Endothelial cell of umbilical vein (primary cell): ENCODE data around the gene SLC22A6. TPM values are rescaled to one million over a fixed set of nuclear protein-coding genes. Genes with fewer than 3 reads are reported as not detected.

Experiments
- BruUV-seq: library from RNA; stranded (reverse); fragments of 400-500 nt; replicated peaks from 2 replicates; lab custom pipeline; 2021; lab: Mats Ljungman, UMichigan
- CTCF ChIA-PET: fragments of 300-600, 350-600 bp; sonication (Branson Sonifier 250); formaldehyde crosslinking; loops from one replicate; lab custom pipeline; 2021; ENCODE audit warnings: antibody characterized with exemption, inconsistent platforms; lab: Charles Lee
- POLR2A ChIA-PET: fragments of 300-600, 350-600 bp; sonication (Branson Sonifier 250); formaldehyde crosslinking; loops from one replicate; lab custom pipeline; 2021; ENCODE audit warnings: antibody characterized with exemption, inconsistent platforms; lab: Charles Lee
- DNase-seq: peaks from one replicate; pipeline ENCODE4 v3.0.0-alpha.2; 2011; ENCODE audit warnings: low read depth, low spot score
- FAIRE-seq: peaks from 2 replicates; lab custom pipeline; 2011; peaks lifted over from hg19 to GRCh38; lab: Jason Lieb, UNC
- H2AFZ ChIP-seq: 2 replicates; pipeline ENCODE4 v1.6.0; 2012; ENCODE audit warnings: low read depth, low read length, control low read depth, inconsistent platforms
- H3K27ac ChIP-seq: 2 replicates; pipeline ENCODE4 v1.5.1; 2011; ENCODE audit warnings: low read depth, mild to moderate bottlenecking, control low read depth, low read length, moderate library complexity; ENCODE audit not compliant: insufficient read depth
- H3K27me3 ChIP-seq, 2 experiments: 2 replicates each; pipeline versions ENCODE4 v1.6.0 to v1.6.1; 2011; ENCODE audit warnings: low read length in 2 of 2, mixed read lengths in 1 of 2; ENCODE audit not compliant: control insufficient read depth in 2 of 2, insufficient read depth in 2 of 2
- H3K36me3 ChIP-seq, 2 experiments: 2 replicates in 1 of 2; 3 replicates in 1 of 2; pipeline ENCODE4 v1.5.1; 2011; ENCODE audit warnings: low read length in 2 of 2, mild to moderate bottlenecking in 1 of 2, moderate library complexity in 1 of 2; ENCODE audit not compliant: control insufficient read depth in 2 of 2, insufficient read depth in 2 of 2; ENCODE audit errors: extremely low read depth in 1 of 2
- H3K4me1 ChIP-seq: 3 replicates; pipeline ENCODE4 v1.5.1; 2011; ENCODE audit warnings: mild to moderate bottlenecking, low read length; ENCODE audit not compliant: control insufficient read depth, insufficient read depth; ENCODE audit errors: extremely low read depth
- H3K4me2 ChIP-seq: 2 replicates; pipeline ENCODE4 v1.6.1; 2011; ENCODE audit warnings: low read length, control low read depth, mixed read lengths; ENCODE audit not compliant: insufficient read depth
- H3K4me3 ChIP-seq, 3 experiments: fragments of 200-600 bp in 1 of 3; sonication (generic), shearing (Covaris generic) in 1 of 3; replicated peaks in 1 of 3; 2 replicates each; pipeline ENCODE4 v1.5.1; 2011 to 2016; ENCODE audit warnings: control low read depth in 3 of 3, low read length in 3 of 3, mild to moderate bottlenecking in 2 of 3, inconsistent platforms in 1 of 3, low read depth in 1 of 3, moderate library complexity in 1 of 3; ENCODE audit not compliant: insufficient read depth in 1 of 3
- H3K79me2 ChIP-seq: 2 replicates; pipeline ENCODE4 v1.6.0; 2012; ENCODE audit warnings: low read length, inconsistent platforms; ENCODE audit not compliant: control insufficient read depth, insufficient read depth
- H3K9ac ChIP-seq: replicated peaks from 2 replicates; pipeline ENCODE3; 2011; ENCODE audit warnings: low read length, control low read depth; ENCODE audit not compliant: insufficient read depth; ENCODE audit errors: extremely low read depth
- H3K9me1 ChIP-seq: replicated peaks from 3 replicates; pipeline ENCODE4 v1.6.0; 2011; ENCODE audit warnings: mild to moderate bottlenecking, low read length; ENCODE audit not compliant: control insufficient read depth, insufficient read depth; ENCODE audit errors: extremely low read depth
- H3K9me3 ChIP-seq: replicated peaks from 2 replicates; pipeline ENCODE4 v1.5.1; 2012; ENCODE audit warnings: low read length, inconsistent platforms; ENCODE audit not compliant: control insufficient read depth, insufficient read depth
- H4K20me1 ChIP-seq: replicated peaks from 2 replicates; pipeline ENCODE3; 2011; ENCODE audit warnings: mild to moderate bottlenecking, low read length; ENCODE audit not compliant: control insufficient read depth, insufficient read depth; ENCODE audit errors: extremely low read depth
- CTCF ChIP-seq, 2 donors: IDR thresholded peaks; 1 replicate in 1 of 2; 2 replicates in 1 of 2; pipeline ENCODE4 v1.5.1; 2011; ENCODE audit warnings: low read length in 2 of 2, mild to moderate bottlenecking in 2 of 2, moderate library complexity in 2 of 2, control low read depth in 1 of 2, inconsistent platforms in 1 of 2, low read depth in 1 of 2; ENCODE audit not compliant: insufficient read depth in 1 of 2; ENCODE audit errors: extremely low read depth in 1 of 2
- EZH2 ChIP-seq: IDR thresholded peaks from 2 replicates; pipeline ENCODE4 v1.6.1; 2012; ENCODE audit warnings: borderline replicate concordance, low read depth, mild to moderate bottlenecking, moderate library complexity, low read length, inconsistent platforms; ENCODE audit not compliant: severe bottlenecking
- FOS ChIP-seq: IDR thresholded peaks from 2 replicates; pipeline ENCODE4 v1.6.1; 2011; ENCODE audit warnings: mild to moderate bottlenecking, low read length, moderate library complexity, borderline replicate concordance; ENCODE audit not compliant: insufficient read depth
- GATA2 ChIP-seq: IDR thresholded peaks from 2 replicates; pipeline ENCODE4 v1.7.0; 2011; ENCODE audit warnings: low read depth, mild to moderate bottlenecking, moderate library complexity, mixed read lengths, low read length; ENCODE audit not compliant: insufficient read length, insufficient read depth
- JUN ChIP-seq: IDR thresholded peaks from 2 replicates; pipeline ENCODE4 v1.6.1; 2011; ENCODE audit warnings: borderline replicate concordance, low read depth; ENCODE audit not compliant: insufficient read length, insufficient read depth
- MAX ChIP-seq: IDR thresholded peaks from 2 replicates; pipeline ENCODE4 v1.6.1; 2011; ENCODE audit not compliant: insufficient read depth, insufficient read length
- MYC ChIP-seq: IDR thresholded peaks from one replicate; pipeline ENCODE4 v1.6.1; 2011; ENCODE audit warnings: mild to moderate bottlenecking, low read depth, low read length
- POLR2A ChIP-seq: IDR thresholded peaks from 2 replicates; pipeline ENCODE4 v1.6.1; 2012; ENCODE audit warnings: low read depth, mild to moderate bottlenecking, control low read depth, low read length
- POLR2AphosphoS5 ChIP-seq: IDR thresholded peaks from 2 replicates; pipeline ENCODE4 v1.6.1; 2012; ENCODE audit warnings: low read depth, mild to moderate bottlenecking, control low read depth, low read length, moderate library complexity; ENCODE audit not compliant: insufficient read depth
- dilution Hi-C: fragments of 300-500 bp; cut with MboI; formaldehyde crosslinking; loops from one replicate; pipeline ENCODE4 v1.15.0; 2019; ENCODE audit warnings: low sequenced_read_pairs; ENCODE audit not compliant: extremely low pct_ligation_motif_present
- intact Hi-C: fragments of 100-400 bp; cut with micrococcal nuclease; formaldehyde crosslinking; loops from one replicate; pipeline ENCODE4 v1.10.0; 2022
- polyA plus RNA-seq, 4 experiments: library from polyadenylated mRNA; depleted of rRNA in 3 of 4; stranded (reverse) in 3 of 4; unstranded in 1 of 4; fragments of >200 nt; gene quantifications; 2 replicates each; pipeline versions ENCODE4 v1.2.1 to v1.2.3, GENCODE V29; 2011 to 2012; ENCODE audit warnings: missing spikeins in 1 of 4
- total RNA-seq: library from RNA; stranded (reverse); gene quantifications from 2 replicates; pipeline ENCODE4 v1.2.3, GENCODE V29; 2021

The SLC22A6 gene
- total and polyA plus RNA-seq, 2 donors (not counting 3 experiments of a cell fraction or from before 2014, with no cell fraction given) = not detected

- no peak overlapping the region for H3K4me3 ChIP-seq
- ChIA-PET CTCF (no interaction called here), POLR2A (interaction anchor here (0.7 kb wide), 1 partner anchor 561 kb away, joined by 8 read pairs; no protein-coding TSS in a partner anchor)
- no peaks in the 10 kb centered on the region for H3K9me3 ChIP-seq
- BruUV-seq = no TSS peak
- H3K9me1 ChIP-seq = no peaks in the 10 kb centered on the region
- intact Hi-C loops = no loop called here
- H4K20me1 ChIP-seq = no peaks in the 10 kb centered on the region
- dilution Hi-C loops = no loop called here
- no peak overlapping the region for H3K9ac ChIP-seq
- H3K27me3 ChIP-seq = peaks cover 0 to 6% of the 10 kb centered on the region in 2 experiments
- TF ChIP-seq POLR2AphosphoS5 (no peak), EZH2 (no peak), MYC (no peak), GATA2 (no peak)
- no peaks in the 10 kb centered on the region for H3K4me1 ChIP-seq
- H3K36me3 ChIP-seq = no peaks in the 10 kb centered on the region
- FAIRE-seq (no peak), DNase-seq (no peak)
- H3K4me2 ChIP-seq = no peak overlapping the region
- no peaks in the 10 kb centered on the region for H3K79me2 ChIP-seq
- H2AFZ ChIP-seq = no peak overlapping the region
- no peak overlapping the region for H3K27ac ChIP-seq
Observed at GRCh38 chr11:62999649-63000048, 14.9 kb upstream of the SLC22A6 start.

- CTCF ChIA-PET = no interaction called here
- POLR2A ChIA-PET = no interaction called here
Observed at GRCh38 chr11:62999156-62999555, 14.4 kb upstream of the SLC22A6 start.

More at GRCh38 chr11:62999156-62999555, 14.4 kb upstream of the SLC22A6 start:
- FAIRE-seq = no peak
- no peaks in the 10 kb centered on the region for H3K9me3 ChIP-seq
- H3K27ac ChIP-seq = no peak overlapping the region
- H2AFZ ChIP-seq = no peak overlapping the region
- dilution Hi-C loops = no loop called here
- no peaks in the 10 kb centered on the region for H3K79me2 ChIP-seq
- no peaks in the 10 kb centered on the region for H3K4me1 ChIP-seq
- H3K4me2 ChIP-seq = no peak overlapping the region
- no peak overlapping the region for H3K9ac ChIP-seq
- no peak overlapping the region for H3K4me3 ChIP-seq
- H3K9me1 ChIP-seq = no peaks in the 10 kb centered on the region
- no TSS peak for BruUV-seq
- intact Hi-C loops = no loop called here
- H3K36me3 ChIP-seq = no peaks in the 10 kb centered on the region
- no peak for DNase-seq
- peaks cover 0 to 4% of the 10 kb centered on the region in 2 experiments for H3K27me3 ChIP-seq
- no peaks in the 10 kb centered on the region for H4K20me1 ChIP-seq
- no peak for TF ChIP-seq POLR2AphosphoS5
- no peak for TF ChIP-seq EZH2
- TF ChIP-seq MAX = no peak
- TF ChIP-seq CTCF (IDR thresholded peaks at IDR 0.05; ENCODE audit: extremely low read depth in 1 of 2, insufficient read depth in 1 of 2, low read depth in 1 of 2, low read length in 2 of 2) = no peak
- TF ChIP-seq FOS = no peak
- TF ChIP-seq JUN = no peak
- no peak for TF ChIP-seq POLR2A
